ENCODE data around the gene NTM.

GRCh38 chr11:132365650-132366049 is 995.2 kb downstream of the NTM start:
- no peak for TF ChIP-seq CTCF (IDR thresholded peaks at IDR 0.05)
- no peak for TF ChIP-seq EP300 (IDR thresholded peaks at IDR 0.05)
